Cardiac fibroblast (primary cell): ENCODE results near the gene BMPR1A.
A peak's percentile ranks its signal among the peaks of the same experiment; 100 is the strongest.
"Not testable (repeated sequence)": the region's sequence is repeated elsewhere in the genome, so short reads cannot be mapped to it uniquely, and the experiment has no call there.

Experiments
- DNase-seq, 2 donors: peaks; one replicate each; pipeline versions ENCODE4 v3.0.0 to v3.0.0-alpha.2; 2010; ENCODE audit warnings: low read depth in 2 of 2
- H3K4me3 ChIP-seq, 2 donors: replicated peaks in 1 of 2; 1 replicate in 1 of 2; 2 replicates in 1 of 2; pipeline ENCODE4 v1.5.1; 2011; ENCODE audit warnings: low read depth in 2 of 2, low read length in 2 of 2, mild to moderate bottlenecking in 2 of 2, moderate library complexity in 1 of 2
- TF ChIP-seq, protein P1 (sequence below): IDR thresholded peaks from one replicate; pipeline ENCODE4 v1.5.1; 2011; ENCODE audit warnings: low read depth, mild to moderate bottlenecking, low read length, inconsistent platforms

Gene BMPR1A

DNA sequence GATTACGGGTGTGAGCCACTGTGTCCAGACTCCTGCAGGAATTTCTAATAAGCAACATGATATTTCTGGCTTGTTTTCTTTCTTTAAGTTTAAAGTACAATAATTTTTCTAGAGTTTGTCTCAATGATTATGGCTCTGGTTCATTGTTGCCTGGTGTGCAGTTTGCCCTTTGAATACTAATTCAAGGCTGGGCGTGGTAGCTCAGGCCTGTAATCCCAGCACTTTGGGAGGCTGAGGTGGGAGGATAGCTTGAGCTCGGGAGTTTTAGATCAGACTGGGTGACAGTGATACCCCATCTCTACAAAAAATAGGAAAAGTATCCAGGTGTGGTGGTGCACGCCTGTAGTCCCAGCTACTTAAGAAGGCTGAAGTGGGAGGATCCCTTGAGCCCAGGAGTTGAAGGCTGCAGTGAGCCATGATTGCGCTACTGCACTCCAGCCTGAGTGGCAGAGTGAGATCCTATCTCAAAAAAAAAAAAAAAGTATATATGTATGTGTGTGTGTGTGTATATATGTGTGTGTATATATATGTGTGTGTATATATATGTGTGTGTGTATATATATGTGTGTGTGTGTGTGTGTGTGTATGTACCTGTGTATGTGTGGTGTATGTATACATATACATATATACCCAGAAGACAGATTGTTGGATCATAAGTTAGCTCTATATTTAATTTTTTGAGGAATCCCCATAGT, 220.1 kb downstream of the BMPR1A start:
- TF ChIP-seq, protein P1, sequence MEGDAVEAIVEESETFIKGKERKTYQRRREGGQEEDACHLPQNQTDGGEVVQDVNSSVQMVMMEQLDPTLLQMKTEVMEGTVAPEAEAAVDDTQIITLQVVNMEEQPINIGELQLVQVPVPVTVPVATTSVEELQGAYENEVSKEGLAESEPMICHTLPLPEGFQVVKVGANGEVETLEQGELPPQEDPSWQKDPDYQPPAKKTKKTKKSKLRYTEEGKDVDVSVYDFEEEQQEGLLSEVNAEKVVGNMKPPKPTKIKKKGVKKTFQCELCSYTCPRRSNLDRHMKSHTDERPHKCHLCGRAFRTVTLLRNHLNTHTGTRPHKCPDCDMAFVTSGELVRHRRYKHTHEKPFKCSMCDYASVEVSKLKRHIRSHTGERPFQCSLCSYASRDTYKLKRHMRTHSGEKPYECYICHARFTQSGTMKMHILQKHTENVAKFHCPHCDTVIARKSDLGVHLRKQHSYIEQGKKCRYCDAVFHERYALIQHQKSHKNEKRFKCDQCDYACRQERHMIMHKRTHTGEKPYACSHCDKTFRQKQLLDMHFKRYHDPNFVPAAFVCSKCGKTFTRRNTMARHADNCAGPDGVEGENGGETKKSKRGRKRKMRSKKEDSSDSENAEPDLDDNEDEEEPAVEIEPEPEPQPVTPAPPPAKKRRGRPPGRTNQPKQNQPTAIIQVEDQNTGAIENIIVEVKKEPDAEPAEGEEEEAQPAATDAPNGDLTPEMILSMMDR, result no peak
- no peak for DNase-seq
- no peak overlapping the region for H3K4me3 ChIP-seq

DNA sequence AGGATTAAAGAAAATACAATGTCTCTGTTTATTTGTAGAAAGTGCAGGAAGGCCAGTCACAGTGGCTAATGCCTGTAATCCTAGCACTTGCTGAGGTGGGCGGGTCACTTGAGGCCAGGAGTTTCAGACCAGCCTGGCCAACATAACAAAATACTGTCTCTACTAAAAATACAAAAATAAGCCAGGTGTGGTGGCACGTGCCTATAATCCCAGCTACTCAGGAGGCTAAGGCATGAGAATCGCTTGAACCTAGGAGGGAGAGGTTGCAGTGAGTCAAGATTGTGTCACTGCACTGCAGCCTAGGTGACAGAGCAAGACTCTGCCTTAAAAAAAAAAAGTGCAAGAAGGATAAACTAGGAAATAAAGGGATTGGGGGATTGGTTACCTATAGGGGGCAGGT, 222.0 kb downstream of the BMPR1A start:
- DNase-seq, H3K4me3 ChIP-seq: not testable (repeated sequence)

DNA sequence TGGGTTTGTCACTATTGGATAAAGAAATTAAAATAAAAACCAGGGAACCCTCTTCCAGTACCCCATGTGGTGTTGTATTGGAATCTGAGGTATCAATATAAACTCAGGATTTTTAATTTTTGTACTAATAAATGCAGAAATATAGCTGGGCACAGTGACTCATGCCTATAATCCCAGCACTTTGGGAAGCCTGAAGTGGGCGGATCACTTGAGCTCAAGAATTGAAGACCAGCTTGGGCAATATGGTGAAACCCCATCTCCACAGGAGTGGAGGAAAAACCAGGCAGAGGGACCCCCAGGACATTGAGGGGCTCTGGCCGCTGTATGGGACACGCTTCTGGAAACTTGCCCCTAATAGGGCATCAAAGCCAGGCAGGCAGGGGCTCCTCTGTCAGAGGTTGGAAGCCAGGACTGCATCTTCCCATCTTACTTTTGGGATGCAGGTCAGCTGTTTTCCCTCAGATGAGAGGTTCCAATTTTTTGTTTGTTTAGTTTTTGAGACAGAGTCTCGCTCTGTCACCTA, 222.9 kb downstream of the BMPR1A start:
- peak in 1 of 2 donors; percentile 36 for DNase-seq
- H3K4me3 ChIP-seq, result no peak overlapping the region
- TF ChIP-seq, protein P1, result no peak

DNA sequence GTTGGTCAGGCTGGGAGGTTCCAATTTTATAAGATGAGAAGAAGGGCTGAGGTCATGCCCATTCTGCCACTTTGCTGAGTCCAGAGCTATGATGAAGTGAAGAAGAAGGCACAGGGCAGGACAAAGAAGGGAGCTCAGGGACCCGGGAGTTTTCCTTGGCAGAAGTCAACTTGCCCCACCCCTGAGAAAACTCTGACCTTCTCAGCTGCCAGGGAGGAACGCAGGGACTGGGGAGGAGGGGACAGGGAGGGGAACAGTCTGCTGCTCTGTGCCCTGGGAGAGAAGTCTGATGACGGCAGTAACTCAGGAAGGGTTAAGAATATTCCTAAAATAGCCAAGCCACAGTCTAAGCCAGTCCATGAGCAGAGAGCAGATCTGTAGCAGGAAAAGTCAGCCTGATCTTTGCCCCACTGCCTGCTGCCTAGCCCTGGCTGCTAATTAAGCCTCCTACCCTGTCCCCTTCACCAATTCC, 223.6 kb downstream of the BMPR1A start:
- no peak overlapping the region for H3K4me3 ChIP-seq
- TF ChIP-seq, protein P1, result no peak
- DNase-seq, result peak; percentile 59 to 64

DNA sequence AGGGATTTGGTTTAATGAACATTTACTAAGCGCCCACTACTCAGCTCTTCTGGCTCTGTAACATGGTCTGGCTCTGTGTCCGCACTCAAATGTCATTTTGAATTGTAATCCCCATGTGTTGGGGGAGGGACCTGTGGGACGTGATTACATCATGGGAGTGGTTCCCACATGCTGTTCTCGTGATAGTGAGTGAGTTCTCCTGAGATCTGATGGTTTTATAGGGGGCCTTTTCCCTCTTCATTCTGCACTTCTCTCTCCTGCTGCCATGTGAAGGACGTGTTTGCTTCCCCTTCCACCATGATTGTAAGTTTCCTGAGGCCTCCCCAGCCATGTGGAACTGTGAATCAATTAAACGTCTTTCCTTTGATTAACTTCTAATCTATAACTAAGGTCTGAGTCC, 224.6 kb downstream of the BMPR1A start:
- DNase-seq, H3K4me3 ChIP-seq: not testable (repeated sequence)

DNA sequence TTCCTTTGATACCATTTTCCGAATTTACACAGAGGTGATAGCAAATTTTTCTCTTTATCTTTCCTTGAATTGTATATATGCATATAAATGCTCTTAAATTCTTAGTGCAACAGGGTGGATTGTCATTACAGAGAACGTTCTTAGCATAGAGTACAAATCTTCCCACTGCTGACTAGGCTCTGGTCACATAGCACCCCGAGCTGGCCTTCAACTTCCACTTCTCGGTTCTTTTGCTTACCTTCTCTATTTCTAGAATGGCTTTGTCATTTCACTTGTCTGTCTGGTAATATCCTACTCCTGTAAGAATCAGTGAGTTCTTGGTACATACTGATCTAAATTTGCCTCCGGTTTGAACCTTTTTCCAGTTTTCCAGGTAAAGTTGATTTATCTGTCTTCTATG, 225.3 kb downstream of the BMPR1A start:
- TF ChIP-seq, protein P1, result no peak
- no peak for DNase-seq
- H3K4me3 ChIP-seq, result no peak overlapping the region
